HEK293 (cell line): ENCODE results near the gene TMEM272.

ENCODE experiments used
- CTCF ChIA-PET: fragments of 350-600 bp; formaldehyde crosslinking; extraction: SDS; loops from one replicate; lab custom pipeline; 2021; ENCODE audit warnings: antibody characterized with exemption; lab: Yijun Ruan, JAX
- POLR2A ChIA-PET: fragments of 300-600 bp; formaldehyde crosslinking; extraction: SDS; loops from one replicate; lab custom pipeline; 2020; ENCODE audit warnings: antibody characterized with exemption, inconsistent platforms; lab: Yijun Ruan, JAX
- H3K27ac ChIP-seq: fragments of 200-500 bp; sonication (Bioruptor generic); 2 replicates; pipeline ENCODE4 v1.5.1; 2014; ENCODE audit warnings: low read depth, low read length, control low read depth, inconsistent platforms; ENCODE audit errors: extremely low read depth
- H3K36me3 ChIP-seq, 2 experiments: fragments of 200-500 bp in 1 of 2; sonication (Bioruptor generic) in 1 of 2; 1 replicate in 1 of 2; 2 replicates in 1 of 2; pipeline ENCODE4 v1.5.1; 2014 to 2017; ENCODE audit warnings: inconsistent platforms in 2 of 2, low read length in 2 of 2; ENCODE audit not compliant: control insufficient read depth in 2 of 2, insufficient read depth in 1 of 2
- H3K4me1 ChIP-seq: fragments of 200-500 bp; sonication (Bioruptor generic); 2 replicates; pipeline ENCODE4 v1.5.1; 2014; ENCODE audit warnings: mild to moderate bottlenecking, low read length, inconsistent platforms; ENCODE audit not compliant: control insufficient read depth, insufficient read depth
- H3K4me3 ChIP-seq: 2 replicates; pipeline ENCODE4 v1.5.1; 2011; ENCODE audit warnings: low read depth, mild to moderate bottlenecking, control low read depth, low read length, moderate library complexity
- H3K9me3 ChIP-seq: fragments of 200-500 bp; sonication (Bioruptor generic); 2 replicates; pipeline ENCODE4 v1.5.1; 2014; ENCODE audit warnings: low read depth, low read length, inconsistent platforms; ENCODE audit not compliant: control insufficient read depth, insufficient read depth
- FEZF1 ChIP-seq: fragments of 450-650 bp; formaldehyde crosslinking; IDR thresholded peaks from 2 replicates; pipeline ENCODE4 v1.5.1; 2016; ENCODE audit warnings: missing biosample characterization, missing genetic modification characterization
- GFI1B ChIP-seq: fragments of 450-650 bp; formaldehyde crosslinking; IDR thresholded peaks from 2 replicates; pipeline ENCODE4 v1.5.1; 2016; ENCODE audit warnings: missing biosample characterization, missing genetic modification characterization
- GLIS1 ChIP-seq: fragments of 450-650 bp; formaldehyde crosslinking; IDR thresholded peaks from 2 replicates; pipeline ENCODE4 v1.5.1; 2016; ENCODE audit warnings: missing biosample characterization, missing genetic modification characterization
- IKZF3 ChIP-seq: fragments of 450-650 bp; IDR thresholded peaks from 2 replicates; pipeline ENCODE4 v1.5.0; 2018; ENCODE audit warnings: missing biosample characterization, mild to moderate bottlenecking, missing genetic modification characterization, moderate library complexity
- OVOL3 ChIP-seq: fragments of 450-650 bp; formaldehyde crosslinking; IDR thresholded peaks from 2 replicates; pipeline ENCODE4 v1.5.1; 2016; ENCODE audit warnings: missing biosample characterization, missing genetic modification characterization
- PRDM10 ChIP-seq: fragments of 450-650 bp; formaldehyde crosslinking; IDR thresholded peaks from 2 replicates; pipeline ENCODE4 v1.5.1; 2016; ENCODE audit warnings: missing biosample characterization, missing genetic modification characterization
- SP7 ChIP-seq: fragments of 450-650 bp; formaldehyde crosslinking; IDR thresholded peaks from 2 replicates; pipeline ENCODE4 v1.5.1; 2016; ENCODE audit warnings: missing biosample characterization, missing genetic modification characterization
- ZBTB8A ChIP-seq: fragments of 450-650 bp; formaldehyde crosslinking; IDR thresholded peaks from 2 replicates; pipeline ENCODE4 v1.5.1; 2016; ENCODE audit warnings: missing biosample characterization, missing genetic modification characterization
- ZEB2 ChIP-seq: fragments of 450-650 bp; formaldehyde crosslinking; IDR thresholded peaks from 2 replicates; pipeline ENCODE4 v1.5.1; 2016; ENCODE audit warnings: missing biosample characterization, missing genetic modification characterization
- ZFHX2 ChIP-seq: fragments of 450-650 bp; formaldehyde crosslinking; conservative IDR thresholded peaks from 2 replicates; pipeline ENCODE4 v1.5.1; 2016; ENCODE audit warnings: missing biosample characterization, missing genetic modification characterization
- ZFP41 ChIP-seq: fragments of 450-650 bp; formaldehyde crosslinking; IDR thresholded peaks from 2 replicates; pipeline ENCODE4 v1.5.1; 2016; ENCODE audit warnings: missing biosample characterization, missing genetic modification characterization, borderline replicate concordance
- ZFP69B ChIP-seq: fragments of 450-650 bp; formaldehyde crosslinking; IDR thresholded peaks from 2 replicates; pipeline ENCODE4 v1.5.1; 2016; ENCODE audit warnings: missing biosample characterization, missing genetic modification characterization
- ZNF2 ChIP-seq: fragments of 450-650 bp; formaldehyde crosslinking; IDR thresholded peaks from 2 replicates; pipeline ENCODE4 v1.5.1; 2016; ENCODE audit warnings: missing biosample characterization, missing genetic modification characterization
- ZNF24 ChIP-seq: fragments of 450-650 bp; formaldehyde crosslinking; IDR thresholded peaks from 2 replicates; pipeline ENCODE4 v1.5.1; 2016; ENCODE audit warnings: missing biosample characterization, missing genetic modification characterization
- ZNF266 ChIP-seq: fragments of 450-650 bp; formaldehyde crosslinking; IDR thresholded peaks from 2 replicates; pipeline ENCODE4 v1.5.1; 2016; ENCODE audit warnings: missing biosample characterization, missing genetic modification characterization, low read depth
- ZNF324 ChIP-seq: fragments of 450-650 bp; formaldehyde crosslinking; IDR thresholded peaks from 2 replicates; pipeline ENCODE4 v1.5.1; 2016; ENCODE audit warnings: missing biosample characterization, missing genetic modification characterization
- ZNF350 ChIP-seq: fragments of 450-650 bp; formaldehyde crosslinking; IDR thresholded peaks from 2 replicates; pipeline ENCODE4 v1.5.0; 2017; ENCODE audit warnings: missing biosample characterization, mild to moderate bottlenecking, missing genetic modification characterization
- ZNF654 ChIP-seq: fragments of 450-650 bp; formaldehyde crosslinking; IDR thresholded peaks from 2 replicates; pipeline ENCODE4 v1.5.1; 2016; ENCODE audit warnings: low read depth, missing biosample characterization, missing genetic modification characterization
- ZSCAN30 ChIP-seq: fragments of 450-650 bp; IDR thresholded peaks from 2 replicates; pipeline ENCODE4 v1.5.1; 2018; ENCODE audit warnings: missing biosample characterization, mild to moderate bottlenecking, missing genetic modification characterization, moderate library complexity
- TF ChIP-seq, protein P1 (sequence below): fragments of 450-650 bp; formaldehyde crosslinking; IDR thresholded peaks from 2 replicates; pipeline ENCODE4 v1.5.0; 2017; ENCODE audit warnings: missing biosample characterization, missing genetic modification characterization, borderline replicate concordance
- TF ChIP-seq, protein P2 (sequence below): fragments of 450-650 bp; formaldehyde crosslinking; IDR thresholded peaks from 2 replicates; pipeline ENCODE4 v1.5.1; 2016; ENCODE audit warnings: missing biosample characterization, missing genetic modification characterization
- TF ChIP-seq, protein P3 (sequence below): fragments of 450-650 bp; formaldehyde crosslinking; conservative IDR thresholded peaks from 2 replicates; pipeline ENCODE4 v1.5.1; 2016; ENCODE audit warnings: low read depth, missing biosample characterization, missing genetic modification characterization

TMEM272 gene

GRCh38 chr13:51844862-51845573 is at the start of gene TMEM272:
Gene TMEM272, minus strand, starts transcription at chr13:51845177. Its CDS starts 6,647 bp downstream, at chr13:51838530.
- no peak within 1 kb of the TSS; the same call in 1 of the 2 replicates for H3K27ac ChIP-seq
- no peaks in the 10 kb centered on the region for H3K9me3 ChIP-seq
- CTCF ChIA-PET, result interaction anchor here (0.5 to 1.5 kb wide), 9 partner anchors 10 to 282 kb away, joined by 3 to 5 read pairs (median 3); no protein-coding TSS in a partner anchor
- no peaks in the 10 kb centered on the region for H3K4me1 ChIP-seq
- POLR2A ChIA-PET, result interaction anchor here (0.5 kb wide), 1 partner anchor 853 kb away, joined by 3 read pairs; no protein-coding TSS in a partner anchor
- no peak within 1 kb of the TSS for H3K4me3 ChIP-seq
- no peaks in the 10 kb centered on the region for H3K36me3 ChIP-seq
- TF ChIP-seq GLIS1 (tag by site-specific recombination) (peak; percentile 13; the same call in 1 of the 2 replicates), ZFP41 (tag by site-specific recombination) (no peak), ZSCAN30 (peak; percentile 51; the same call in 1 of the 2 replicates), GFI1B (no peak), ZFP69B (0 out of 2 replicates have a peak, but pooled peaks have one; percentile 25), ZBTB8A (tag by site-specific recombination) (peak; percentile 38), PRDM10 (tag by site-specific recombination) (no peak), ZNF266 (tag by site-specific recombination) (no peak), FEZF1 (no peak), ZEB2 (tag by site-specific recombination) (no peak), ZNF324 (tag by site-specific recombination) (peak; percentile 67; the same call in 1 of the 2 replicates), ZNF654 (tag by site-specific recombination) (peak; percentile 22; the same call in 1 of the 2 replicates), SP7 (tag by site-specific recombination) (peak; percentile 34; the same call in 1 of the 2 replicates), ZNF24 (tag by site-specific recombination) (0 out of 2 replicates have a peak, but pooled peaks have one; percentile 20), ZNF2 (0 out of 2 replicates have a peak, but pooled peaks have one; percentile 22), ZFHX2 (peak; percentile 58), IKZF3 (peak; percentile 98), OVOL3 (tag by site-specific recombination) (no peak), ZNF350 (tag by site-specific recombination) (no peak)
- TF ChIP-seq, protein P1, sequence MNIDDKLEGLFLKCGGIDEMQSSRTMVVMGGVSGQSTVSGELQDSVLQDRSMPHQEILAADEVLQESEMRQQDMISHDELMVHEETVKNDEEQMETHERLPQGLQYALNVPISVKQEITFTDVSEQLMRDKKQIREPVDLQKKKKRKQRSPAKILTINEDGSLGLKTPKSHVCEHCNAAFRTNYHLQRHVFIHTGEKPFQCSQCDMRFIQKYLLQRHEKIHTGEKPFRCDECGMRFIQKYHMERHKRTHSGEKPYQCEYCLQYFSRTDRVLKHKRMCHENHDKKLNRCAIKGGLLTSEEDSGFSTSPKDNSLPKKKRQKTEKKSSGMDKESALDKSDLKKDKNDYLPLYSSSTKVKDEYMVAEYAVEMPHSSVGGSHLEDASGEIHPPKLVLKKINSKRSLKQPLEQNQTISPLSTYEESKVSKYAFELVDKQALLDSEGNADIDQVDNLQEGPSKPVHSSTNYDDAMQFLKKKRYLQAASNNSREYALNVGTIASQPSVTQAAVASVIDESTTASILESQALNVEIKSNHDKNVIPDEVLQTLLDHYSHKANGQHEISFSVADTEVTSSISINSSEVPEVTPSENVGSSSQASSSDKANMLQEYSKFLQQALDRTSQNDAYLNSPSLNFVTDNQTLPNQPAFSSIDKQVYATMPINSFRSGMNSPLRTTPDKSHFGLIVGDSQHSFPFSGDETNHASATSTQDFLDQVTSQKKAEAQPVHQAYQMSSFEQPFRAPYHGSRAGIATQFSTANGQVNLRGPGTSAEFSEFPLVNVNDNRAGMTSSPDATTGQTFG (tag by site-specific recombination), result no peak
- TF ChIP-seq, protein P2, sequence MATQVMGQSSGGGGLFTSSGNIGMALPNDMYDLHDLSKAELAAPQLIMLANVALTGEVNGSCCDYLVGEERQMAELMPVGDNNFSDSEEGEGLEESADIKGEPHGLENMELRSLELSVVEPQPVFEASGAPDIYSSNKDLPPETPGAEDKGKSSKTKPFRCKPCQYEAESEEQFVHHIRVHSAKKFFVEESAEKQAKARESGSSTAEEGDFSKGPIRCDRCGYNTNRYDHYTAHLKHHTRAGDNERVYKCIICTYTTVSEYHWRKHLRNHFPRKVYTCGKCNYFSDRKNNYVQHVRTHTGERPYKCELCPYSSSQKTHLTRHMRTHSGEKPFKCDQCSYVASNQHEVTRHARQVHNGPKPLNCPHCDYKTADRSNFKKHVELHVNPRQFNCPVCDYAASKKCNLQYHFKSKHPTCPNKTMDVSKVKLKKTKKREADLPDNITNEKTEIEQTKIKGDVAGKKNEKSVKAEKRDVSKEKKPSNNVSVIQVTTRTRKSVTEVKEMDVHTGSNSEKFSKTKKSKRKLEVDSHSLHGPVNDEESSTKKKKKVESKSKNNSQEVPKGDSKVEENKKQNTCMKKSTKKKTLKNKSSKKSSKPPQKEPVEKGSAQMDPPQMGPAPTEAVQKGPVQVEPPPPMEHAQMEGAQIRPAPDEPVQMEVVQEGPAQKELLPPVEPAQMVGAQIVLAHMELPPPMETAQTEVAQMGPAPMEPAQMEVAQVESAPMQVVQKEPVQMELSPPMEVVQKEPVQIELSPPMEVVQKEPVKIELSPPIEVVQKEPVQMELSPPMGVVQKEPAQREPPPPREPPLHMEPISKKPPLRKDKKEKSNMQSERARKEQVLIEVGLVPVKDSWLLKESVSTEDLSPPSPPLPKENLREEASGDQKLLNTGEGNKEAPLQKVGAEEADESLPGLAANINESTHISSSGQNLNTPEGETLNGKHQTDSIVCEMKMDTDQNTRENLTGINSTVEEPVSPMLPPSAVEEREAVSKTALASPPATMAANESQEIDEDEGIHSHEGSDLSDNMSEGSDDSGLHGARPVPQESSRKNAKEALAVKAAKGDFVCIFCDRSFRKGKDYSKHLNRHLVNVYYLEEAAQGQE, result peak; percentile 53
- TF ChIP-seq, protein P3, sequence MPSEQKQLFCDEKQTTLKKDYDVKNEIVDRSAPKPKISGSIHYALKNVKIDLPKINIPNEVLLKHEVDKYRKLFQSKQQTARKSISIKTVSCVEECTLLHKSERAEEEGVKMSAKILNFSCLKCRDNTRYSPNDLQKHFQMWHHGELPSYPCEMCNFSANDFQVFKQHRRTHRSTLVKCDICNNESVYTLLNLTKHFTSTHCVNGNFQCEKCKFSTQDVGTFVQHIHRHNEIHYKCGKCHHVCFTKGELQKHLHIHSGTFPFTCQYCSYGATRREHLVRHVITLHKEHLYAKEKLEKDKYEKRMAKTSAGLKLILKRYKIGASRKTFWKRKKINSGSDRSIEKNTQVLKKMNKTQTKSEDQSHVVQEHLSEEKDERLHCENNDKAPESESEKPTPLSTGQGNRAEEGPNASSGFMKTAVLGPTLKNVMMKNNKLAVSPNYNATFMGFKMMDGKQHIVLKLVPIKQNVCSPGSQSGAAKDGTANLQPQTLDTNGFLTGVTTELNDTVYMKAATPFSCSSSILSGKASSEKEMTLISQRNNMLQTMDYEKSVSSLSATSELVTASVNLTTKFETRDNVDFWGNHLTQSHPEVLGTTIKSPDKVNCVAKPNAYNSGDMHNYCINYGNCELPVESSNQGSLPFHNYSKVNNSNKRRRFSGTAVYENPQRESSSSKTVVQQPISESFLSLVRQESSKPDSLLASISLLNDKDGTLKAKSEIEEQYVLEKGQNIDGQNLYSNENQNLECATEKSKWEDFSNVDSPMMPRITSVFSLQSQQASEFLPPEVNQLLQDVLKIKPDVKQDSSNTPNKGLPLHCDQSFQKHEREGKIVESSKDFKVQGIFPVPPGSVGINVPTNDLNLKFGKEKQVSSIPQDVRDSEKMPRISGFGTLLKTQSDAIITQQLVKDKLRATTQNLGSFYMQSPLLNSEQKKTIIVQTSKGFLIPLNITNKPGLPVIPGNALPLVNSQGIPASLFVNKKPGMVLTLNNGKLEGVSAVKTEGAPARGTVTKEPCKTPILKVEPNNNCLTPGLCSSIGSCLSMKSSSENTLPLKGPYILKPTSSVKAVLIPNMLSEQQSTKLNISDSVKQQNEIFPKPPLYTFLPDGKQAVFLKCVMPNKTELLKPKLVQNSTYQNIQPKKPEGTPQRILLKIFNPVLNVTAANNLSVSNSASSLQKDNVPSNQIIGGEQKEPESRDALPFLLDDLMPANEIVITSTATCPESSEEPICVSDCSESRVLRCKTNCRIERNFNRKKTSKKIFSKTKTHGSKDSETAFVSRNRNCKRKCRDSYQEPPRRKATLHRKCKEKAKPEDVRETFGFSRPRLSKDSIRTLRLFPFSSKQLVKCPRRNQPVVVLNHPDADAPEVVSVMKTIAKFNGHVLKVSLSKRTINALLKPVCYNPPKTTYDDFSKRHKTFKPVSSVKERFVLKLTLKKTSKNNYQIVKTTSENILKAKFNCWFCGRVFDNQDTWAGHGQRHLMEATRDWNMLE (tag by site-specific recombination), result peak; percentile 53; the same call in 1 of the 2 replicates
